Activated T-cell treated with anti-CD3 and anti-CD28 coated beads, Interleukin-2, amount 50 U/mL, for 48 hours (primary cell): ENCODE measurements around the gene EHBP1.

Experiments
- DNase-seq, 2 experiments: peaks; one replicate each; pipeline ENCODE4 v3.0.0-alpha.2; 2020

Gene EHBP1

DNA sequence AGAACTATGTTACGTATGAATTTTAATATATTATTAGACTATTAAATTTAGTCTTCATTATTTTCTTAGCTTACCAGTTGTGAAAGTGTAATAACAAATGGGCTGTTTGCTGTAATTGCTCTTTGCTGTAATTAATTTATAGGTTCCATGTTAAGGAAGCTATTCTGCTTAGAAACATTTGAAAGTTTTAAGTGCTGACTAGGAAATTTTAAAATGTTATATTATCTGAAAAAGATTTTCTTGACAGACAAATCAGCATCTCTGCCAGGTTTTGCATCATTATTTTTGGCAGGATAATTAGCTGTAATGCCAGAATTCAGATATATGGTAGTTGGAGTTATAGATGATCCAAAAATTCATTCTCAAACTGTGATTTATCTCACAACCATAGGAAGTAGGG is 387.3 kb downstream of the EHBP1 start:
- DNase-seq, result no peak

DNA sequence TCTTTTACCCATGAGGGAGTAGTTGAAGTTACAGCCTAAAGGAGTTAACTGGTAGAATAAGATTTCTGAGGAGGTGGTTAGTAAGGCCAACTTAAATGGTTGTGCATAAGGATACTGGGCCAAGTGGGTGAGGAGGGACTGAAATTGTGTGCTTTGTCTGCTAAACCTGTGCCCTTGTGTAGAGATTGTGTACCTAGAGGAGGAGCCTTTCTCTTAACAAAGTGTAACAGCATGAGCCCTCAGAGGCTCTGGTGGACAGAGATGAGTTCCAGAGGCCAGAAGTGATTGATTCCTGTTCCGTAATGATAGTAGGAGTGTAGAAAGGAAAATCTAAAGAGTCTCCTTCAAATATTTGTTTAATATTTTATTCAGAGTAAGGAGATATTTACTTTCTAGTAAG is 388.0 kb downstream of the EHBP1 start:
- no peak for DNase-seq
